GM21619 (cell line): ENCODE results near the gene BMPR1A.
"Not testable (repeated sequence)": the region's sequence is repeated elsewhere in the genome, so short reads cannot be mapped to it uniquely, and the experiment has no call there.

ENCODE experiments used
- ATAC-seq: cut with Tn5 transposase; IDR thresholded peaks from one replicate; pipeline ENCODE4 v1.9.1; 2021; ENCODE audit not compliant: unreplicated experiment

BMPR1A gene

GRCh38 chr10:86837663-86838062 is 81.2 kb downstream of the BMPR1A start:
- ATAC-seq: no peak

- ATAC-seq: no peak
These were observed 84.1 kb downstream of the BMPR1A start for GRCh38 chr10:86840498-86840897.

- ATAC-seq: no peak
These were observed 89.7 kb downstream of the BMPR1A start for GRCh38 chr10:86846088-86846487.

GRCh38 chr10:86848747-86849146 is 92.3 kb downstream of the BMPR1A start:
- ATAC-seq: no peak

GRCh38 chr10:86849181-86849894 is 92.9 kb downstream of the BMPR1A start:
- peak; percentile 92 for ATAC-seq

GRCh38 chr10:86850481-86850880 is 94.1 kb downstream of the BMPR1A start:
- no peak for ATAC-seq

GRCh38 chr10:86851328-86852207 is 95.1 kb downstream of the BMPR1A start:
- ATAC-seq: no peak

GRCh38 chr10:86853582-86853981 is 97.2 kb downstream of the BMPR1A start:
- ATAC-seq: not testable (repeated sequence)

- no peak for ATAC-seq
These were observed 99.1 kb downstream of the BMPR1A start for GRCh38 chr10:86855513-86855912.

GRCh38 chr10:86856156-86856555 is 99.7 kb downstream of the BMPR1A start:
- ATAC-seq: no peak

- no peak for ATAC-seq
These were observed 100.8 kb downstream of the BMPR1A start for GRCh38 chr10:86857128-86857721.

GRCh38 chr10:86858011-86858410 is 101.6 kb downstream of the BMPR1A start:
- ATAC-seq: no peak

- ATAC-seq: no peak
These were observed 104.9 kb downstream of the BMPR1A start for GRCh38 chr10:86861351-86861750.

- ATAC-seq: no peak
These were observed 106.0 kb downstream of the BMPR1A start for GRCh38 chr10:86862373-86862772.

- no peak for ATAC-seq
These were observed 106.5 kb downstream of the BMPR1A start for GRCh38 chr10:86862786-86863483.

- no peak for ATAC-seq
These were observed 107.0 kb downstream of the BMPR1A start for GRCh38 chr10:86863484-86863842.

- ATAC-seq: not testable (repeated sequence)
These were observed 108.8 kb downstream of the BMPR1A start for GRCh38 chr10:86865011-86865811.

GRCh38 chr10:86867149-86867548 is 110.7 kb downstream of the BMPR1A start:
- no peak for ATAC-seq

GRCh38 chr10:86868353-86868752 is 111.9 kb downstream of the BMPR1A start:
- no peak for ATAC-seq

- ATAC-seq: no peak
These were observed 114.3 kb downstream of the BMPR1A start for GRCh38 chr10:86870679-86871078.
